ENCODE results near the gene RIN2. TPM values are rescaled to one million over a fixed set of nuclear protein-coding genes. Genes with fewer than 3 reads are reported as not detected.

Gene RIN2
- total RNA-seq, 1 donor from 2014 or later, result 22.1 TPM

GRCh38 chr20:19745106-19745505 is 13.0 kb upstream of the RIN2 start:
- no peak overlapping the region for H3K4me3 Mint-ChIP-seq
- DNase-seq (ENCODE audit: low read depth, low spot score), result no peak
- no peaks in the 10 kb centered on the region for H3K36me3 Mint-ChIP-seq (ENCODE audit: low read depth)
- H3K9me3 Mint-ChIP-seq, result peaks cover 3% of the 10 kb centered on the region
- no peaks in the 10 kb centered on the region for H3K27me3 Mint-ChIP-seq (ENCODE audit: low read depth)
- H3K27ac Mint-ChIP-seq (ENCODE audit: unreplicated experiment), result no peak overlapping the region
- peaks cover 3% of the 10 kb centered on the region for H3K4me1 Mint-ChIP-seq
- TF ChIP-seq, protein P1, sequence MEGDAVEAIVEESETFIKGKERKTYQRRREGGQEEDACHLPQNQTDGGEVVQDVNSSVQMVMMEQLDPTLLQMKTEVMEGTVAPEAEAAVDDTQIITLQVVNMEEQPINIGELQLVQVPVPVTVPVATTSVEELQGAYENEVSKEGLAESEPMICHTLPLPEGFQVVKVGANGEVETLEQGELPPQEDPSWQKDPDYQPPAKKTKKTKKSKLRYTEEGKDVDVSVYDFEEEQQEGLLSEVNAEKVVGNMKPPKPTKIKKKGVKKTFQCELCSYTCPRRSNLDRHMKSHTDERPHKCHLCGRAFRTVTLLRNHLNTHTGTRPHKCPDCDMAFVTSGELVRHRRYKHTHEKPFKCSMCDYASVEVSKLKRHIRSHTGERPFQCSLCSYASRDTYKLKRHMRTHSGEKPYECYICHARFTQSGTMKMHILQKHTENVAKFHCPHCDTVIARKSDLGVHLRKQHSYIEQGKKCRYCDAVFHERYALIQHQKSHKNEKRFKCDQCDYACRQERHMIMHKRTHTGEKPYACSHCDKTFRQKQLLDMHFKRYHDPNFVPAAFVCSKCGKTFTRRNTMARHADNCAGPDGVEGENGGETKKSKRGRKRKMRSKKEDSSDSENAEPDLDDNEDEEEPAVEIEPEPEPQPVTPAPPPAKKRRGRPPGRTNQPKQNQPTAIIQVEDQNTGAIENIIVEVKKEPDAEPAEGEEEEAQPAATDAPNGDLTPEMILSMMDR (conservative IDR thresholded peaks at IDR 0.05), result no peak

- no peak for DNase-seq (ENCODE audit: low read depth, low spot score)
- Mint-ChIP-seq H3K9me3 (peaks cover 3% of the 10 kb centered on the region), H3K36me3 (ENCODE audit: low read depth) (no peaks in the 10 kb centered on the region)
These were observed 12.5 kb upstream of the RIN2 start for GRCh38 chr20:19745584-19745983.

DNA sequence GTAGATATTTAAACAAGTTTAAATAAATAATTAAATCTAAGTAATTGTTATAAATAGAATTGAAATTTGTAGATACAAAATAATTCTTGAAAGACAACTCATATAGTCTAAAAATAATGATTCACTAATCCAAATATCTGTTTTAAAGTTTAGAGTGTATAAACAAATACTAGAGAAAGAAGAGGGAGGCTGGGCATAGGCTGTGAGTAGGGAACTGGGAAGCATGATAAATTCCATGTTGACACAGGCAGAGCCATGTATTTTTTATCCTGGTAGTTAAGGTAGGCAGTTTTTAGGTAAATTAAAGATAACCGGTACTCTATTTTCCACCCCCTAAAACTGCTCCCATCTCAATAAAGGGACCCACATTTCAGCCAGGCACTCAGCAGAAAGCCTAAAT is 11.7 kb upstream of the RIN2 start:
- Mint-ChIP-seq H3K27me3 (ENCODE audit: low read depth) (no peaks in the 10 kb centered on the region), H3K27ac (ENCODE audit: unreplicated experiment) (no peak overlapping the region), H3K4me1 (peaks cover 3% of the 10 kb centered on the region), H3K9me3 (peaks cover 3% of the 10 kb centered on the region), H3K36me3 (ENCODE audit: low read depth) (no peaks in the 10 kb centered on the region), H3K4me3 (no peak overlapping the region)
- TF ChIP-seq, protein P1 (conservative IDR thresholded peaks at IDR 0.05), result no peak
- DNase-seq (ENCODE audit: low read depth, low spot score), result no peak

More at GRCh38 chr20:19745584-19745983, 12.5 kb upstream of the RIN2 start:
- Mint-ChIP-seq H3K27ac (ENCODE audit: unreplicated experiment) (no peak overlapping the region), H3K27me3 (ENCODE audit: low read depth) (no peaks in the 10 kb centered on the region), H3K4me1 (peaks cover 3% of the 10 kb centered on the region), H3K4me3 (no peak overlapping the region)
- TF ChIP-seq, protein P1 (conservative IDR thresholded peaks at IDR 0.05), result no peak

GRCh38 chr20:19747903-19748302 is 10.2 kb upstream of the RIN2 start:
- TF ChIP-seq, protein P1 (conservative IDR thresholded peaks at IDR 0.05), result no peak
- peaks cover 3% of the 10 kb centered on the region for H3K9me3 Mint-ChIP-seq

DNA sequence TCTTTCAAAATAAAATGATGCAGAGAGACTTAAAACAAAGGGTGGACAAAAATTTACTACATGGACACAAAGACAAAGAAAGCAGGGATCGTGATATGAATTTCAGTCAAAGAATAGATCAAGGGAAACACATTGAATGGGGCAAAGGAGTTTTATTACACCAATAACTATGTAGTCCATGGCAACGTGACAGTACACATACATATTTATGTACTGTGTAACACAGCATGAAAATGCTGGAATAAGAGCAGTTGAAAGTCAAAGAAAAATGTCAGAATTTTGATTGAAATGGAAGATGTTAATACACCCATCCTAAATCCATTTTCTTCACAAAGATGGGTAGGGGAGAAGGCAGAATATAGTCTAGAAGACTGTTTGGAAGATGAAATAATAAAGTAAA is 9.4 kb upstream of the RIN2 start:
- Mint-ChIP-seq H3K36me3 (ENCODE audit: low read depth) (no peaks in the 10 kb centered on the region), H3K4me3 (no peak overlapping the region), H3K27me3 (ENCODE audit: low read depth) (peaks cover 2% of the 10 kb centered on the region), H3K4me1 (peaks cover 3% of the 10 kb centered on the region), H3K9me3 (peaks cover 3% of the 10 kb centered on the region), H3K27ac (ENCODE audit: unreplicated experiment) (no peak overlapping the region)
- TF ChIP-seq, protein P1 (conservative IDR thresholded peaks at IDR 0.05), result no peak
- no peak for DNase-seq (ENCODE audit: low read depth, low spot score)

More at GRCh38 chr20:19747903-19748302, 10.2 kb upstream of the RIN2 start:
- no peak for DNase-seq (ENCODE audit: low read depth, low spot score)
- no peaks in the 10 kb centered on the region for H3K27me3 Mint-ChIP-seq (ENCODE audit: low read depth)
- H3K36me3 Mint-ChIP-seq (ENCODE audit: low read depth), result no peaks in the 10 kb centered on the region
- no peak overlapping the region for H3K4me3 Mint-ChIP-seq
- no peak overlapping the region for H3K27ac Mint-ChIP-seq (ENCODE audit: unreplicated experiment)
- H3K4me1 Mint-ChIP-seq, result peaks cover 3% of the 10 kb centered on the region
